NCI-H1417 treated with DMSO at 0.1 percent for 48 hours (cell line): ENCODE data around the gene CCDC137.
"Not testable (repeated sequence)": the region's sequence is repeated elsewhere in the genome, so short reads cannot be mapped to it uniquely, and the experiment has no call there.

Experiments
- DNase-seq: peaks from one replicate; lab custom pipeline; 2025; lab: John Stamatoyannopoulos, UW

The CCDC137 gene

DNA sequence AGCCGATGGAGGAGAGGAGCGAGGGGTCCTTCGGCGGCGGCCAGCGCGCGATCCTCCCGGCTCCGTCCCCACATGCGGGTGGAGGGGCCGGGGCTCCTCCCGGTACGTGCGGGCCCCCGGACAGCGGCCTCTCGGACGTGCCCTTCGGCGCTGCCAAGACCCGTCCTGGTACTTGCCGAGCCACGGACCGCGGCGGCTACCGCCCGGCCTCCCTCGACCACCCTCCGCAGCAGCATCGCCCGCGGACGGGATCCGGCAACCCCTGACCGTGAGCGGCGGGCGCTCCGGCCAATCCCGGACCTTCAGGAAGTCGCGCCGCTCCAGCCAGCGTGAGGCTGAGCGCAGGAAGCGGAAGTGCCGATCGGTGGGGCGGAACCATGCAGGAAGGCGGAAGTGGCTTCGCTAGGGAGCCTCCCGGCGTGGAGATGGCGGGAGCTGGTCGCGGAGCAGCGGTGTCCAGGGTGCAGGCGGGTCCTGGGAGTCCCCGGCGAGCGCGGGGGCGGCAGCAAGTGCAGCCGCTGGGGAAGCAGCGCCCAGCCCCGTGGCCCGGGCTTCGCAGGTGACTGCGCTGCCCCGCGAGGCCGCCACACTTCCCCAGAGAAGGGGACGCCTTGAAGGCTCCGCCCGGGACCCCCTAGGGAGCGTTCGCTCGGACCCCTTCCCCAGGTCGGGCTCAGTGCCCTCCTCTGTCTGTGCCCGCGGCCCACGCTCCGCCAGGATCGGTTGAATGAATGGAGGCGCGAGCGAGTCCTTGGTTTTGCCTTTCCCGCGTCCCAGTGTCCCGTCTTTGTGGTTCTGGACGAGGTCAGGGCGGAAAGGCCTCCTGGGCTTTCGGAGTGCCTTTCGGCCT lies at the start of gene CCDC137, which contains the start of gene OXLD1:
Gene CCDC137 (plus strand): TSS at position 396 of the 850 bp plus-strand sequence. CDS start 30 bp downstream, at position 426.
Gene OXLD1 (minus strand): TSS at position 264 of the 850 bp plus-strand sequence. CDS start 28 bp downstream, at position 236.
- DNase-seq: peak; percentile 15

- DNase-seq: no peak
Observed at GRCh38 chr17:81616877-81617276, 49.7 kb upstream of the CCDC137 start.

DNA sequence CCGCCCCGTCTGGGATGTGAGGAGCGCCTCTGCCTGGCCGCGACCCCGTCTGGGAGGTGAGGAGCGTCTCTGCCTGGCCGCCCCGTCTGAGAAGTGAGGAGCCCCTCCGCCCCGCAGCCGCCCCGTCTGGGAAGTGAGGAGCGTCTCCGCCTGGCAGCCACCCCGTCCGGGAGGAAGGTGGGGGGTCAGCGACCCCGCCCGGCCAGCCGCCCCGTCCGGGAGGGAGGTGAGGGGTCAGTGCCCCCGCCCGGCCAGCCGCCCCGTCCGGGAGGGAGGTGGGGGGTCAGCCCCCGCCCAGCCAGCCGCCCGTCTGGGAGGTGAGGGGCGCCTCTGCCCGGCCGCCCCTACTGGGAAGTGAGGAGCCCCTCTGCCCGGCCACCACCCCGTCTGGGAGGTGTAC lies 48.2 kb upstream of the CCDC137 start:
- DNase-seq: not testable (repeated sequence)

- DNase-seq: no peak
Observed at GRCh38 chr17:81621494-81622130, 44.9 kb upstream of the CCDC137 start.

GRCh38 chr17:81630274-81630673 lies 36.3 kb upstream of the CCDC137 start:
- no peak for DNase-seq

DNA sequence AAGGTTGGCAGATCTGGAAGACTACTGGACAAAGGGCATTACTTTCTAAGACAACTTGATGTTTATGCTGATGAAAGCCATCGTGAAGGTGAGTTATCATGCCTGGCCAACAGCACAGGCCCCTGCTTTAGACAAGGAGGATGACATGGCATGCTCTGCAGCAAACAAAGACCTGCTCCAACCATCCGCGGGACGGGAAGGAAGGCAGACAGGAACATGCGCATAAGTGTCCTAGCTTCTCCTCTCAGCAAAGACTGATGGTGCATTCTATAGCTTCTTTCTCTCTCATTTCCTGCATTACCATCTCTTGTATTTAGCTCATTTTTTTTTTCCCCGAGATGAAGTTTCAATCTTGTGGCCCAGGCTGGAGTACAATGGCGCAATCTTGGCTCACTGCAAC lies 35.1 kb upstream of the CCDC137 start:
- DNase-seq: no peak

- no peak for DNase-seq
Observed at GRCh38 chr17:81635431-81635830, 31.1 kb upstream of the CCDC137 start.

DNA sequence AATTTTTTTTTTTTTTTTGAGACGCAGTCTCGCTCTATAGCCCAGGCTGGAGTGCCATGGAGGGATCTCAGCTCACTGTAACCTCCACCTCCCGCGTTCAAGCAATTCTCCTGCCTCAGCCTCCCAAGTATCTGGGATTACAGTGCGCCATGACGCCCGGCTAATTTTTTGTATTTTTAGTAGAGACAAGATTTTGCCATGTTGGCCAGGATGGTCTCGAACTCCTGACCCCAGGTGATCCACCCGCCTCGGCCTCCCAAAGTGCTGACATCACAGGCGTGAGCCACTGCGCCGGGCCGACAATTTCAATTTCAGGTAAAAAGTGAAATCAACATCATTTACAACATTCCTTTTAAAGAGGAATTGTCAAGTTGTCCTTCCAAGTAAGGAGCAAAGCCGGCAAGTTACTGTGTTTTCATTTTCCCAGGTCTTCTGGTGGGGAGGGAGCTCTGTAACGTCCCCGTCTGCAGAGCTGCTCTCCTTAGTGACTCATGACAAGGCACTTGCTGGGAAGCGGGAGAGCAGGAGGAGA lies 30.5 kb upstream of the CCDC137 start:
- DNase-seq: no peak

DNA sequence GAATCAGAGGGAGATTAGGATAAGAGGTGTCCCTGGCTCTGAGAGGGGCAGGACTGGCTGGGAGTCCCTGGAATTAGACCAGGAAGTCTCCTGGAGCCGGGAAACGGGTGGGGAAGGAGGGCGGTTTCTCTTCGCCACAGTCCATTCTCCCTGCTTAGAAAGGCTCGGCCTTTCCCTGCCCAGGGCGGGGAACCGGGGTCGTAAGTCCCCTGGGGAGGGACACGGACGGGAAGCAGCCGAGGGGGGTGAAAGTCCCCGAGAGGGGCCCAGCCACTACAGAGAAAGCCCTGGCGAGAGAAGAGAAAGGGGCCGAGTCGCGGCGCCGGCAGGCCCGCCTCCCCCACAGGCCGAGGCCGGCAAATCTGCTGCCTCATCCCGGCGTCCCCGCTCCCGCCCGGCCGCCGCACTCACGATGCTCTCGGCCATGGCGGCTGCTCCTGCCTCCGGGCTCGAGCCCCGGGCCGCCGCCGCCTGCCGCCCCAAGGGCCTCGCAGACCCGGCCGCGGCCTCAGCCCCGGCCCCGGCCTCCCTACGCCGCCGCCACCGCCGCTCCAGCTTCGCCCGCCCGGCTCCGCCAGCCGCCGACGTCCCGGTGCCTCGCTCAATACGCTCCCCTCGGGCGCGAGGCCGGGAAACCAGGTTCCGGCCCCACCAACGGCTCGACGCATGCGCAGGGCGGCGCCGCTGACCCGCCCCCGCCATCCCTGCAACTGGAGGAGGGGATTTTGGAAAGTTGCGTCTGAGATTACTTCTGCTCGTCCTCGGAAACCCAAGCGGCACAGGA lies 29.8 kb upstream of the CCDC137 start, which contains the start of the genes NPLOC4 and TSPAN10:
Gene NPLOC4 (minus strand): TSS at position 608 of the 784 bp plus-strand sequence. CDS start 182 bp downstream, at position 426.
Gene TSPAN10 (plus strand): TSS at position 692 of the 784 bp plus-strand sequence. CDS start 5,217 bp downstream, outside the sequence.
- DNase-seq: no peak

GRCh38 chr17:81638683-81639082 lies 27.9 kb upstream of the CCDC137 start:
- no peak for DNase-seq

DNA sequence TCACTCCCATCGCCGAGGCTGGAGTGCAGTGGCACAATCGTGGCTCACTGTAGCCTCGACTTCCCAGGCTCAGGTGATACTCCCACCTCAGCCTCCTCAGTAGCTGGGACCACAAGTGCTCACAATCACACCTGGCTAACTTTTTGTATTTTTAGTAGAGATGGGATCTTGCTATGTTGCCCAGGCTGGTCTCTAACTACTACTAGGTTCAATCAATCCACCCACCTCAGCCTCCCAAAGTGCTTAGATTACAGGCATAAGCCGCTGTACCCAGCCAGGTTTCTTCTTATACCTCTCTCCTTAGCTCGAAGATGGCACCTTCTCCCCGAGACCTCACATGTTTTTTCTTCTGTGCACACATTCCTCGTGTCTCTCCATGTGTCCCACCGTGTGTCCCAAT lies 26.5 kb upstream of the CCDC137 start:
- no peak for DNase-seq

DNA sequence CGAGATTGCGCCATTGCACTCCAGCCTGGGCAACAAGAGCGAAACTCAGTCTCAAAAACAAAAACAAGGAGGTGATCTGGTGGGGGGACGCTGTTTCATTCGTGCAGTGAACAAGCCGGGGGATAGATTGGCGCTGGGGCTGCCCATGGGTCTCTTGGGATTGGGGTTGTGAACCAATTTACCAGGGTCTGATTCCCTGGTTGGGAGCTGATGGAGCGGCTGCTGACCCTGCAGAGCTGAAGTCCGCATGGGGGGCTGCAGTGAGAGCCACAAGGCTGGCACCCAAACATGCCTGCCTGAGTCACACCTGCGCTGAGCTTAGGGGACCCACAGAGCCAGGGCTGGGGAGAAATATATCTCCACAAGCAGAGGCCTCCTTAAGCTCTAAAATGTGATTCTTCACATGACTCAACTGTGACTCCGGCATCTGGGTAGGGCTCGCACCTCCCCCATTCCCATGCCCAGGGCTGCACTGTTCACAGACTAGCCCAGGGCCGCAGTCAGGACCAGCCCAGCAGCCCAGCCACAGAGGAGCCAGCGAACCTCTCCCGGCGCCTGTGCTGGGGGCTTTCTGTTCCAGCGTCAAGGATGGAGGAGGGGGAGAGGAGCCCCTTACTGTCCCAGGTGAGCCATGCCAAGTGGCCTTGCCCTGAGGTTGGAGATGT lies 24.6 kb upstream of the CCDC137 start:
- DNase-seq: no peak

DNA sequence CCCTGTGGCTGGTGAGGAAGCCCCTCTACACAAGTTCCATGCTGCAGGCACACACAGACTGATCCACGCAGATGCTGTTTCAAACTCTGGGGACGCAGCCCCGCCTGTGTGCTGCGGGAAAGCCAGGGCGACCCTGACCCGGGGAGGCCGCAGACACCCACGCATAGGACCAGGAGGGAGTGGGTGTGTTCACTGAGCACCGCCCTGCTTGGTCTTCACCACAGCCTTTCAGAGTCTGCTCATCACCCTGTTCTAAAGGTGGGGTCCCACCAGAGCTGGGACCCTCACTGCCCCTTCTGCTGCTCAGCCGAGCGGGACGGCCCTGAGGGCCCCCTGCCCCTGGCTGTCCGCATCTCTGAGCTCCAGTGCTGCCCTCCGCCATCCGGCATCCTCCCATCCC lies 22.0 kb upstream of the CCDC137 start:
- DNase-seq: no peak

DNA sequence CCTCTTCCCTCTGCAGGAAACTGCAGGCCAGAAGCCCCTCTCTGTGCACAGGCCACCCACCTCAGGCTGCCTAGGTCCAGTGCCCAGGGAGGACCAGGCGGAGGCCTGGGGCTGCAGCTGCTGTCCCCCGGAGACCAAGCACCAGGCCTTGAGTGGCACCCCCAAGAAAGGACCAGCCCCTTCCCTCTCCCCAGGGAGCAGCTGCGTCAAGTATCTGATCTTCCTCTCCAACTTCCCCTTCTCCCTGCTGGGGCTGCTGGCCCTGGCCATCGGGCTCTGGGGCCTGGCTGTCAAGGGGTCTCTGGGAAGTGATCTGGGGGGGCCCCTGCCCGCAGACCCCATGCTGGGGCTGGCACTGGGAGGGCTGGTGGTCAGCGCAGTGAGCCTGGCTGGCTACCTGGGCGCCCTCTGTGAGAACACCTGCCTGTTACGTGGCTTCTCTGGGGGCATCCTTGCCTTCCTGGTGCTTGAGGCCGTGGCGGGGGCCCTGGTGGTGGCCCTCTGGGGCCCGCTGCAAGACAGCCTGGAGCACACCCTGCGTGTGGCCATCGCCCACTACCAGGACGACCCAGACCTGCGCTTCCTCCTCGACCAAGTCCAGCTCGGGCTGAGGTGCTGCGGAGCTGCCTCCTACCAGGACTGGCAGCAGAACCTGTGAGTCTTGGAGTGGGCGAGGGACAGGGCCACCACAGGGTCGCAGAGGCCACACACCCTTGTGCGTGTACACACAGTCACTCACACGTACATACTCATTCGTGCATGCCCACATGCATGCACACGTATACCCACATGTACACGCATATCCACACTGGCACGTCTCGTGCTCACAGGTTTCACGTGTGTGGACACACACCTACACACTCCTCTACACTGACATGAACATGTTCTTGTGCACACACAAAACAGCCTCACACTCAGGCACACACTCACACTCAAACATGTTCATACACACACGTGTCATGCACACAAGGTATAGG lies 21.3 kb upstream of the CCDC137 start:
- no peak for DNase-seq

DNA sequence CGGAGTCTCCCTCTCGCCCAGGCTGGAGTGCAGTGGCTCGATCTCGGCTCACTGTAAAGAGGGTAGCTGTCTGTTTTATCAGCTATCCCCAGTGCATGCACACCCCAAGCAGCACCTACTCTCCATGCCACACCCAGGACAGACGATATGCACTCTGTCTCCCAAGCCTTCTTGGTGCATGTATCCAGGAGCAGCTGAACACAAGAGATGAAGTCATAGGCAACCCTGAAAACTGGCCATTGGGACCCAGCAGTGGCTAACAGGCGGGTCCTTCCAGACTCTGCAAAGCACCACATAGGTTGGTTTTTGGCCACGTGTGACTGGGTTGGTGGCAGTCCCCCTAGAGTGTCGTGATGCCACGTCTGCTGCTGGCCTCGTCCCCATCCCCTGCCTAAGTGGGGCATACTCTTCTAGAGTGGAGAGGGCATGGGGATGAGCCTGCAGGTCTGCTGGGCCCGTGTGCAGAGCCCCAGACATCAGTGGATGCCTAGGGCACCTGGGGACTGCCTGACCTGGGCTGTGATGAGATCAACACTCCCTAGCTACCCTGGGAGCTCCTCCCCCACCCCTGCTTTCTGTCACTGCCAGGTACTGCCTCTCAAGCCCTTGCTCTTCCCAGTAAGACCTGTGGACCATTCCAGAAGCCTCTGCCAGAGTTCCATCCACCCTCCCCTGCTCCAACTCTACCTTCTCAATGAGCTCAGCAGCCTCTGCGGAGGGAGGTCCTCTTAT lies 19.5 kb upstream of the CCDC137 start:
- no peak for DNase-seq

DNA sequence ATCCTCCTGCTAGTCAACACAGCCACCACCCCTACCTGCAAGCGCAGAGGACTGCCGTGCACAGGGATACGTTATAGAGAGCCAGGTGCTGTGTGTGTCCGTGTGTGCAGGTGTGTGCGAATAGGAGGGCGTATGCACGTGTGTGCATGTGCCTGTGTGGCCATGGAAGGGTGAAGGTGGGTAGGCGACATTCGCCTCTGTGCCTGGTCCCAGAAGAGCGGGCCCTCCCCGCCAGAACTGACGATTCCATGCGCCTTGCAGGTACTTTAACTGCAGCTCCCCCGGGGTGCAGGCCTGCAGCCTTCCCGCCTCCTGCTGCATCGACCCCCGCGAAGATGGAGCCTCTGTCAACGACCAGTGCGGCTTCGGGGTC lies 18.9 kb upstream of the CCDC137 start:
- DNase-seq: no peak

DNA sequence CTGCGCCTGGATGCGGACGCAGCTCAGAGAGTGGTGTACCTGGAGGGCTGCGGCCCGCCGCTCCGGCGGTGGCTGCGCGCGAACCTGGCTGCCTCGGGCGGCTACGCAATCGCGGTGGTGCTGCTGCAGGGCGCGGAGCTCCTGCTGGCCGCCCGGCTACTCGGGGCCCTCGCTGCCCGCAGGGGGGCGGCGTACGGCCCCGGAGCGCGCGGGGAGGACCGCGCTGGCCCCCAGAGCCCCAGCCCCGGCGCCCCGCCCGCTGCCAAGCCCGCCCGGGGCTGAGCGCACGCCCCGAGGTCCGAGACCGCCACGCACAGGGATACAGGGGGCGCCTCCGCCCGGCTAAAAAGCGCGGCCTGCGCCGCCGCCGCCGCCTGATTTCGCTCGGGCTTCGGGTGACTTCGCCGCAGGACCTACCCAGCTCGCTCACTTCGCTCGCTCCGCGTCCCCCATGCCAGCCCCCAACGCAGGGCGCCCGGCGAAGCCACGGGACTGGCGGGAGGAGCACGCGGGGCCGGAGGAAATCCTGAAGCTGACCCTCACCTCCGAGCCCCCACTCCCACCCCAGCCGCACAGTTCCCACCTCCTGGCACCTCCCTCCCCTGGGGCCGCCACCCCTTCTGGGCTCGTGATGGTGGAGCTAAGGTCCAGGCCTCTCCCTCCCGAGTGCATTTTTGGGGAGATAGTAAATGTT lies 18.4 kb upstream of the CCDC137 start:
- DNase-seq: no peak

- DNase-seq: no peak
Observed at GRCh38 chr17:81648707-81649085, 17.8 kb upstream of the CCDC137 start.

DNA sequence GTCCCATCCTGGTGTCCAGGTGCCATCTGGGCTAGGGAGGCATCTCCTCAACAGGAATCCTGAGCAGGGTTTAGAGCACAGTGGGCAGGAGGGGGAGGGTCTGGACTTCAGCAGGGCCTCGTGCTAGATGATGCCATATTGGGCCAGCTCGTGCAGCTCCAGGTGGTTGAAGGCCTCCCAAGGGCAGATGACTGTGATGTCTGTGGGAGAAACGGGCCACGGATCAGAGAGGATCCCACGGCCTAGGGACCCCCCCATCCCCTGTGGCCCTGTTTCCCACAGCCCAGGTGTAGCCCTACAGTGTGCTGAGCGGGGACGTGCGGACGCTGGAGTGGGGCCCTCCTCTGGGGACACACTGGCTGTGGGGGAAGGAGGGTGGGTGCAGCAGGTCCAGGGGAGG lies 15.6 kb upstream of the CCDC137 start:
- no peak for DNase-seq
